SK-N-SH (cell line): ENCODE measurements around the gene NEK7. TPM values are rescaled to one million over a fixed set of nuclear protein-coding genes. Genes with fewer than 3 reads are reported as not detected.

Experiments used
- CTCF ChIA-PET: fragments of 300-600, 350-600 bp; formaldehyde crosslinking; extraction: SDS; loops from one replicate; lab custom pipeline; 2021; lab: Yijun Ruan, JAX
- POLR2A ChIA-PET: fragments of 350-600 bp; sonication (Branson Sonifier 250); formaldehyde crosslinking; extraction: SDS; loops from one replicate; lab custom pipeline; 2020; ENCODE audit warnings: antibody characterized with exemption, inconsistent platforms; lab: Yijun Ruan, JAX
- DNase-seq: peaks from one replicate; pipeline ENCODE4 v3.0.0; 2012
- H2AFZ ChIP-seq: fragments of 200-600 bp; sonication (generic); 2 replicates; pipeline ENCODE4 v1.8.1; 2016; ENCODE audit warnings: antibody characterized with exemption, mild to moderate bottlenecking, low read depth
- H3F3A ChIP-seq: fragments of 200-600 bp; sonication (generic); replicated peaks from 2 replicates; pipeline ENCODE3; 2016; ENCODE audit warnings: antibody characterized with exemption, mild to moderate bottlenecking; ENCODE audit not compliant: insufficient read depth
- H3K27ac ChIP-seq, 2 experiments: fragments of 200-500 bp in 1 of 2; fragments of 200-600 bp in 1 of 2; sonication (Bioruptor generic) in 1 of 2; sonication (generic), shearing (Covaris generic) in 1 of 2; 2 replicates each; pipeline versions ENCODE4 v1.5.1 to v1.6.1; 2014 to 2016; ENCODE audit warnings: low read depth in 2 of 2, inconsistent platforms in 1 of 2, low read length in 1 of 2, mild to moderate bottlenecking in 1 of 2, mixed read lengths in 1 of 2
- H3K27me3 ChIP-seq: fragments of 200-600 bp; sonication (generic), shearing (Covaris generic); 2 replicates; pipeline ENCODE4 v1.6.1; 2016; ENCODE audit warnings: mixed run types; ENCODE audit not compliant: insufficient read depth
- H3K36me3 ChIP-seq, 2 experiments: fragments of 200-500 bp in 1 of 2; fragments of 200-600 bp in 1 of 2; sonication (Bioruptor generic) in 1 of 2; sonication (generic) in 1 of 2; replicated peaks in 1 of 2; 2 replicates each; pipeline versions ENCODE3 to v1.5.1; 2014 to 2016; ENCODE audit warnings: low read length in 1 of 2, mild to moderate bottlenecking in 1 of 2; ENCODE audit not compliant: insufficient read depth in 2 of 2, control insufficient read depth in 1 of 2
- H3K4me1 ChIP-seq, 2 experiments: fragments of 200-500 bp in 1 of 2; fragments of 200-600 bp in 1 of 2; sonication (Bioruptor generic) in 1 of 2; sonication (generic), shearing (Covaris generic) in 1 of 2; 2 replicates each; pipeline versions ENCODE4 v1.5.1 to v1.6.1; 2014 to 2016; ENCODE audit warnings: low read depth in 1 of 2, low read length in 1 of 2, mixed run types in 1 of 2; ENCODE audit not compliant: insufficient read depth in 2 of 2, control insufficient read depth in 1 of 2
- H3K4me2 ChIP-seq: fragments of 200-600 bp; sonication (generic), shearing (Covaris generic); 2 replicates; pipeline ENCODE4 v1.6.1; 2017; ENCODE audit warnings: mixed run types
- H3K4me3 ChIP-seq, 2 experiments: fragments of 200-500 bp in 1 of 2; fragments of 200-600 bp in 1 of 2; sonication (Bioruptor generic) in 1 of 2; sonication (generic), shearing (Covaris generic) in 1 of 2; 2 replicates each; pipeline versions ENCODE4 v1.5.1 to v1.8.1; 2014 to 2016; ENCODE audit warnings: low read depth in 2 of 2, inconsistent platforms in 1 of 2, low read length in 1 of 2, mild to moderate bottlenecking in 1 of 2, mixed read lengths in 1 of 2, moderate library complexity in 1 of 2
- H3K79me2 ChIP-seq: fragments of 200-600 bp; sonication (generic); 2 replicates; pipeline ENCODE4 v1.8.1; 2017; ENCODE audit warnings: mild to moderate bottlenecking; ENCODE audit not compliant: insufficient read depth
- H3K9ac ChIP-seq: fragments of 200-600 bp; sonication (generic); 2 replicates; pipeline ENCODE4 v1.6.1; 2017; ENCODE audit warnings: mixed run types
- H3K9me2 ChIP-seq: fragments of 200-600 bp; sonication (generic); 2 replicates; pipeline ENCODE4 v1.6.1; 2017; ENCODE audit warnings: mixed run types
- H3K9me3 ChIP-seq: fragments of 200-600 bp; sonication (generic); 2 replicates; pipeline ENCODE4 v1.6.1; 2017; ENCODE audit warnings: mixed run types, mild to moderate bottlenecking, moderate library complexity
- H4K20me1 ChIP-seq: fragments of 200-600 bp; sonication (generic); 2 replicates; pipeline ENCODE4 v1.6.1; 2017; ENCODE audit warnings: mild to moderate bottlenecking, mixed run types; ENCODE audit not compliant: insufficient read depth
- CHD2 ChIP-seq: fragments of 150-350 bp; IDR thresholded peaks from 2 replicates; pipeline ENCODE4 v1.6.1; 2018; ENCODE audit warnings: low read length; ENCODE audit not compliant: partially characterized antibody
- ELF1 ChIP-seq: IDR thresholded peaks from 2 replicates; pipeline ENCODE4 v1.4.0; 2012
- EZH2phosphoT487 ChIP-seq: fragments of 200-600 bp; sonication (generic); IDR thresholded peaks from 2 replicates; pipeline ENCODE4 v1.6.1; 2017; ENCODE audit warnings: low read depth, mixed run types, mild to moderate bottlenecking, antibody characterized with exemption, moderate library complexity, borderline replicate concordance
- FOXM1 ChIP-seq: IDR thresholded peaks from 2 replicates; pipeline ENCODE4 v1.4.0; 2012; ENCODE audit warnings: low read depth, mild to moderate bottlenecking
- GATA2 ChIP-seq: sonication (generic); formaldehyde crosslinking; IDR thresholded peaks from 2 replicates; pipeline ENCODE4 v1.5.0; 2020; ENCODE audit warnings: mild to moderate bottlenecking, missing genetic modification reagents
- MAX ChIP-seq: IDR thresholded peaks from 2 replicates; pipeline ENCODE4 v1.4.0; 2012; ENCODE audit warnings: low read depth
- MXI1 ChIP-seq: IDR thresholded peaks from 2 replicates; pipeline ENCODE4 v1.6.1; 2012; ENCODE audit warnings: mild to moderate bottlenecking, low read depth, low read length, improper control_type of control experiment
- NFIC ChIP-seq: IDR thresholded peaks from 2 replicates; pipeline ENCODE4 v1.4.0; 2012; ENCODE audit warnings: borderline replicate concordance
- PBX3 ChIP-seq: IDR thresholded peaks from 2 replicates; pipeline ENCODE4; 2012
- RAD21 ChIP-seq: IDR thresholded peaks from 2 replicates; pipeline ENCODE4 v1.6.1; 2012; ENCODE audit warnings: mild to moderate bottlenecking, low read length
- RCOR1 ChIP-seq: fragments of 150-350 bp; IDR thresholded peaks from 2 replicates; pipeline ENCODE4 v1.6.1; 2017; ENCODE audit warnings: antibody characterized with exemption, low read length
- REST ChIP-seq: IDR thresholded peaks from 2 replicates; pipeline ENCODE4 v1.6.1; 2012; ENCODE audit warnings: mild to moderate bottlenecking, low read depth, low read length, moderate library complexity
- TEAD4 ChIP-seq: IDR thresholded peaks from 2 replicates; pipeline ENCODE4 v1.4.0; 2012; ENCODE audit warnings: mild to moderate bottlenecking, borderline replicate concordance; ENCODE audit not compliant: insufficient read depth
- polyA plus RNA-seq, 3 experiments: library from polyadenylated mRNA; depleted of rRNA; stranded (reverse); fragments of >200 nt; gene quantifications; 2 replicates each; pipeline ENCODE4 v1.2.3, GENCODE V29; 2012
- TF ChIP-seq, protein P1 (sequence below): IDR thresholded peaks from 2 replicates; pipeline ENCODE4 v1.4.0; 2012; ENCODE audit warnings: low read depth, borderline replicate concordance

NEK7 gene
- polyA plus RNA-seq, 1 of the 3 experiments (the other 2 are of a cell fraction) = 85.8 TPM

DNA sequence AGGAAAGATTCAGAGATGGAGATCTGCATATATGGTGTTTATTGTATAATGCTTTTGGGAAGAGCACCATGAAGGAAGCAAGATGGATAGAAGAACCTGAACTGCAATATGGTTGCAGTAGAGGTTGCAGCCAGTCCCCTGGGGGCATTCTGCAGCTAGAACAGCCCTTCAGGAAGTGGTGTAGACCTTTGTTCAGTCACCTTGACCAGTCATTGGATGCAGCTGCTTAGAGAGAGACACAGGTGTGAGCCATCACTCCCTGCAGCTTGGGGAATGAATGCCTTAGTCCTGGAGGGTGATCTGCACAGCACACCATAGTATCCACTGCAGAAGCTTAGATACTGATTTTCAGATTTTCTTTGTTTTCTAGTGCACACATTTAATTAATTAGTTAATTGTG lies 42.3 kb downstream of the NEK7 start:
- Histone ChIP-seq H3K9me3 (no peaks in the 10 kb centered on the region), H3K9me2 (no peaks in the 10 kb centered on the region), H3K27ac (no peak overlapping the region), H3K9ac (no peak overlapping the region), H3K4me1 (peaks cover 12 to 20% of the 10 kb centered on the region in 2 experiments; a peak in 2 of 4 replicates), H3K36me3 (peaks cover 2 to 15% of the 10 kb centered on the region in 2 experiments), H3K4me2 (no peak overlapping the region), H3K4me3 (no peak overlapping the region), H2AFZ (no peak overlapping the region), H3K27me3 (no peaks in the 10 kb centered on the region), H4K20me1 (peaks cover 95% of the 10 kb centered on the region), H3F3A (peaks cover 22% of the 10 kb centered on the region), H3K79me2 (peaks cover 100% of the 10 kb centered on the region)
- DNase-seq = no peak
- ChIA-PET CTCF (no interaction called here), POLR2A (no interaction called here)
- no peak for TF ChIP-seq MXI1
- no peak for TF ChIP-seq CHD2
- TF ChIP-seq, protein P1, sequence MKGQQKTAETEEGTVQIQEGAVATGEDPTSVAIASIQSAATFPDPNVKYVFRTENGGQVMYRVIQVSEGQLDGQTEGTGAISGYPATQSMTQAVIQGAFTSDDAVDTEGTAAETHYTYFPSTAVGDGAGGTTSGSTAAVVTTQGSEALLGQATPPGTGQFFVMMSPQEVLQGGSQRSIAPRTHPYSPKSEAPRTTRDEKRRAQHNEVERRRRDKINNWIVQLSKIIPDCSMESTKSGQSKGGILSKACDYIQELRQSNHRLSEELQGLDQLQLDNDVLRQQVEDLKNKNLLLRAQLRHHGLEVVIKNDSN = no peak
- no peak for TF ChIP-seq TEAD4
- no peak for TF ChIP-seq FOXM1
- TF ChIP-seq NFIC = no peak
- no peak for TF ChIP-seq GATA2 (CRISPR knock-in tag)
- no peak for TF ChIP-seq ELF1
- TF ChIP-seq MAX = no peak
- no peak for TF ChIP-seq REST
- no peak for TF ChIP-seq PBX3
- no peak for TF ChIP-seq EZH2phosphoT487
- no peak for TF ChIP-seq RAD21
- no peak for TF ChIP-seq RCOR1
